Measurements from ENCODE around the gene DUSP22. TPM values are rescaled to one million over a fixed set of nuclear protein-coding genes. Genes with fewer than 3 reads are reported as not detected.

DUSP22 gene
- total and polyA plus RNA-seq, 2 donors (not counting 1 experiment from before 2014, with no cell fraction given), result 117 to 133 TPM

DNA sequence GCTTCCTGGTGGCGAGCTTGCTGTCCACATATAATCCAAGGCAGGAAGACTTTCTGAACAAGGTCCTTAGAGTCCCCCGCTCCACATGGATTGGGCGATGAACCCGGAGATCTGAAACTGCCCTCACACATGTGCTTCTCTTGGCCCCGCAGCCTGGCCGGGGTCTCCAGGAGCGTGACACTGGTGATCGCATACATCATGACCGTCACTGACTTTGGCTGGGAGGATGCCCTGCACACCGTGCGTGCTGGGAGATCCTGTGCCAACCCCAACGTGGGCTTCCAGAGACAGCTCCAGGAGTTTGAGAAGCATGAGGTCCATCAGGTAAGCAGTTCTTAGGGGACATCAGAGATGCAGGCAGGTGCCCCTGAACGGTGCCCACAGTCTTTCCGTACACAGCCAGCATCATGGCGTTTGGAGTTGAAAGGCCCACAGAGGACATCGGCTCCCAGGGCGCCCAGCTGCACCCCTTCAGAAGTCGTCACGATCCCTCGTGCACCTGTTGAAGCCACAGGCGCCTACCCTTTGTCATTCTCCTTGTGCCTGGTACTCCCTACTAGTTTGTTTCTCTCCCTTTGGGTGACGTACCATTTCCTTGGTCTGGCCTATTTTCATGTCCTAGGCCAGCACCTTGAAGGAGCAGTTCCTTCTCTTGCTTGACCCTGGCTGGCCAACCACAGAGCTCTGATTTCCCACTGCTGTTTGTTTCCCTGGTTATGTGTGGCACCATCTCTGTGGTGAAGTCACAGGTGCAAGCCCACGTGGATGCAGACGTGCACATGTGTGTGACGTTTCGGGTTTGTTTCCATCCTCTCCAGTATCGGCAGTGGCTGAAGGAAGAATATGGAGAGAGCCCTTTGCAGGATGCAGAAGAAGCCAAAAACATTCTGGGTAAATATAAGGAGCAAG is 55.9 kb downstream of the DUSP22 start:
- Mint-ChIP-seq H3K27me3 (no peaks in the 10 kb centered on the region), H3K9me3 (ENCODE audit: insufficient read depth) (no peaks in the 10 kb centered on the region), H3K27ac (peak overlapping the region; percentile 86), H3K4me1 (peaks cover 52% of the 10 kb centered on the region), H3K4me3 (peak overlapping the region; percentile 66)
- Histone ChIP-seq H3K9me3 (ENCODE audit: control extremely low read depth in 1 of 3, control insufficient read depth in 2 of 3, insufficient read depth in 1 of 3, low read length in 2 of 3) (peaks cover 0 to 39% (median 0%) of the 10 kb centered on the region in 3 donors), H3K79me2 (ENCODE audit: control insufficient read depth, insufficient read depth, low read length) (peaks cover 78% of the 10 kb centered on the region), H3K27ac (ENCODE audit: low read length in 2 of 2) (no peak overlapping the region), H3K36me3 (replicated peaks in 1 of 2; ENCODE audit: control extremely low read depth in 1 of 2, control insufficient read depth in 1 of 2, extremely low read depth in 1 of 2, insufficient read depth in 2 of 2, low read length in 1 of 2) (peaks cover 0 to 92% of the 10 kb centered on the region in 2 experiments), H3K4me3 (ENCODE audit: control extremely low read depth in 1 of 5, extremely low read depth in 1 of 5, insufficient read depth in 1 of 5, low read depth in 2 of 5, low read length in 4 of 5) (no peak overlapping the region), H3K4me1 (ENCODE audit: control insufficient read depth in 2 of 2, insufficient read depth in 2 of 2, low read length in 2 of 2) (peaks cover 27 to 66% of the 10 kb centered on the region in 2 donors), H2AFZ (ENCODE audit: insufficient read depth, low read depth, low read length, poor library complexity, severe bottlenecking) (no peak overlapping the region), H3K9ac (ENCODE audit: low read length) (no peak overlapping the region), H4K20me1 (ENCODE audit: control insufficient read depth, insufficient read depth, low read length, poor library complexity, severe bottlenecking) (no peaks in the 10 kb centered on the region), H3K4me2 (replicated peaks; ENCODE audit: low read depth, low read length, poor library complexity, severe bottlenecking) (peak overlapping the region; percentile 54), H3K27me3 (replicated peaks in 1 of 4; ENCODE audit: control extremely low read depth in 1 of 4, control insufficient read depth in 3 of 4, insufficient read depth in 4 of 4, low read length in 3 of 4) (no peaks in the 10 kb centered on the region)
- ATAC-seq (ENCODE audit: low read depth), result no peak
- no peak for TF ChIP-seq EZH2 (IDR thresholded peaks at IDR 0.05; ENCODE audit: borderline replicate concordance, insufficient read depth, low read depth, low read length, poor library complexity, severe bottlenecking)
- TF ChIP-seq, protein P1, sequence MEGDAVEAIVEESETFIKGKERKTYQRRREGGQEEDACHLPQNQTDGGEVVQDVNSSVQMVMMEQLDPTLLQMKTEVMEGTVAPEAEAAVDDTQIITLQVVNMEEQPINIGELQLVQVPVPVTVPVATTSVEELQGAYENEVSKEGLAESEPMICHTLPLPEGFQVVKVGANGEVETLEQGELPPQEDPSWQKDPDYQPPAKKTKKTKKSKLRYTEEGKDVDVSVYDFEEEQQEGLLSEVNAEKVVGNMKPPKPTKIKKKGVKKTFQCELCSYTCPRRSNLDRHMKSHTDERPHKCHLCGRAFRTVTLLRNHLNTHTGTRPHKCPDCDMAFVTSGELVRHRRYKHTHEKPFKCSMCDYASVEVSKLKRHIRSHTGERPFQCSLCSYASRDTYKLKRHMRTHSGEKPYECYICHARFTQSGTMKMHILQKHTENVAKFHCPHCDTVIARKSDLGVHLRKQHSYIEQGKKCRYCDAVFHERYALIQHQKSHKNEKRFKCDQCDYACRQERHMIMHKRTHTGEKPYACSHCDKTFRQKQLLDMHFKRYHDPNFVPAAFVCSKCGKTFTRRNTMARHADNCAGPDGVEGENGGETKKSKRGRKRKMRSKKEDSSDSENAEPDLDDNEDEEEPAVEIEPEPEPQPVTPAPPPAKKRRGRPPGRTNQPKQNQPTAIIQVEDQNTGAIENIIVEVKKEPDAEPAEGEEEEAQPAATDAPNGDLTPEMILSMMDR (IDR thresholded peaks at IDR 0.05), result no peak
- CTCF ChIA-PET, result interaction anchor here (0.6 kb wide), 1 partner anchor 43 kb away, joined by 4 read pairs; no protein-coding TSS in a partner anchor
- intact Hi-C loops (cut with micrococcal nuclease), result loop anchor here (1.0 kb wide), 1 partner anchor 10 kb away; no protein-coding TSS in a partner anchor
- no peak for DNase-seq
- 94% methylated on average over 27 of the region's 27 CpGs for WGBS (ENCODE audit: insufficient coverage)
- POLR2A ChIA-PET, result no interaction called here
